GM06990 (cell line): ENCODE data around the gene DHX57.
A peak's percentile ranks its signal among the peaks of the same experiment; 100 is the strongest.

Source experiments
- DNase-seq: peaks from one replicate; pipeline ENCODE4 v3.0.0-alpha.2; 2011; ENCODE audit not compliant: insufficient read length; ENCODE audit errors: extremely low read depth
- H3K27me3 ChIP-seq: replicated peaks from 2 replicates; pipeline ENCODE4 v1.6.0; 2011; ENCODE audit warnings: low read length; ENCODE audit not compliant: control insufficient read depth, insufficient read depth
- H3K36me3 ChIP-seq: 2 replicates; pipeline ENCODE4 v1.5.1; 2011; ENCODE audit warnings: low read length; ENCODE audit not compliant: control insufficient read depth, insufficient read depth
- H3K4me3 ChIP-seq: replicated peaks from 2 replicates; pipeline ENCODE4 v1.5.1; 2011; ENCODE audit warnings: low read depth, mild to moderate bottlenecking, control low read depth, low read length
- CTCF ChIP-seq: IDR thresholded peaks from 2 replicates; pipeline ENCODE4 v1.5.1; 2011; ENCODE audit warnings: low read length, control low read depth, mild to moderate bottlenecking, inconsistent platforms; ENCODE audit not compliant: insufficient read depth, poor library complexity, severe bottlenecking

The DHX57 gene

GRCh38 chr2:38866773-38867443 lies 8.8 kb downstream of the DHX57 start:
- no peaks in the 10 kb centered on the region for H3K27me3 ChIP-seq
- H3K36me3 ChIP-seq = peaks cover 2% of the 10 kb centered on the region; the same call in 1 of the 2 replicates
- no peak for DNase-seq
- no peak for TF ChIP-seq CTCF
- H3K4me3 ChIP-seq = no peak overlapping the region

- H3K36me3 ChIP-seq = peaks cover 2% of the 10 kb centered on the region; the same call in 1 of the 2 replicates
- H3K27me3 ChIP-seq = no peaks in the 10 kb centered on the region
- TF ChIP-seq CTCF = no peak
- DNase-seq = no peak
- H3K4me3 ChIP-seq = no peak overlapping the region
These were observed 12.6 kb downstream of the DHX57 start for GRCh38 chr2:38863061-38863695.

GRCh38 chr2:38862476-38862875 lies 13.3 kb downstream of the DHX57 start:
- H3K36me3 ChIP-seq = peaks cover 2% of the 10 kb centered on the region; the same call in 1 of the 2 replicates
- DNase-seq = no peak
- no peaks in the 10 kb centered on the region for H3K27me3 ChIP-seq
- TF ChIP-seq CTCF = no peak
- H3K4me3 ChIP-seq = no peak overlapping the region

GRCh38 chr2:38856165-38856564 lies 19.6 kb downstream of the DHX57 start:
- no peak for DNase-seq
- no peak overlapping the region for H3K4me3 ChIP-seq
- no peaks in the 10 kb centered on the region for H3K27me3 ChIP-seq
- no peak for TF ChIP-seq CTCF
- H3K36me3 ChIP-seq = peaks cover 2% of the 10 kb centered on the region

GRCh38 chr2:38850045-38850444 lies 25.7 kb downstream of the DHX57 start:
- peak; percentile 43 for DNase-seq

More at GRCh38 chr2:38850045-38850444, 25.7 kb downstream of the DHX57 start:
- Histone ChIP-seq H3K36me3 (peaks cover 2% of the 10 kb centered on the region), H3K4me3 (no peak overlapping the region), H3K27me3 (no peaks in the 10 kb centered on the region)
- TF ChIP-seq CTCF = no peak
